Naive thymus-derived CD4-positive, alpha-beta T cell (primary cell): ENCODE measurements around the gene ELAVL1. TPM values are rescaled to one million over a fixed set of nuclear protein-coding genes. Genes with fewer than 3 reads are reported as not detected.

ENCODE experiments used
- ATAC-seq: fragments of 150-1000 bp; cut with Tn5 transposase; 2 replicates; pipeline ENCODE4 v1.10.0; 2021; ENCODE audit warnings: mild to moderate bottlenecking, moderate library complexity
- CTCF ChIA-PET: fragments of 350-600 bp; sonication (Branson Sonifier 250); formaldehyde crosslinking; loops from one replicate; lab custom pipeline; 2021; ENCODE audit warnings: antibody characterized with exemption; lab: Charles Lee
- POLR2A ChIA-PET: fragments of 350-600 bp; sonication (Branson Sonifier 250); formaldehyde crosslinking; loops from one replicate; lab custom pipeline; 2021; ENCODE audit warnings: antibody characterized with exemption, inconsistent platforms; lab: Charles Lee
- DNase-seq, 9 donors: peaks; one replicate each; pipeline versions ENCODE4 v3.0.0 to v3.0.0-alpha.2; 2020 to 2022; ENCODE audit warnings: mixed read lengths in 1 of 9
- H3K27ac ChIP-seq: one replicate; pipeline ENCODE4 v1.7.0; 2013; ENCODE audit warnings: mild to moderate bottlenecking, low read depth, low read length, moderate library complexity
- H3K27me3 ChIP-seq, 2 donors: one replicate each; pipeline ENCODE4 v1.7.0; 2013; ENCODE audit warnings: low read length in 2 of 2, mild to moderate bottlenecking in 2 of 2, moderate library complexity in 2 of 2; ENCODE audit not compliant: control insufficient read depth in 2 of 2, insufficient read depth in 2 of 2
- H3K36me3 ChIP-seq, 3 experiments: 1 replicate in 2 of 3; 2 replicates in 1 of 3; pipeline ENCODE4 v1.7.0; 2013; ENCODE audit warnings: low read length in 3 of 3, mild to moderate bottlenecking in 3 of 3, moderate library complexity in 1 of 3; ENCODE audit not compliant: insufficient read depth in 3 of 3, control insufficient read depth in 2 of 3
- H3K4me1 ChIP-seq, 2 donors: one replicate each; pipeline ENCODE4 v1.7.0; 2013; ENCODE audit warnings: low read length in 2 of 2, mild to moderate bottlenecking in 2 of 2, moderate library complexity in 1 of 2; ENCODE audit not compliant: control insufficient read depth in 2 of 2, insufficient read depth in 2 of 2
- H3K4me3 ChIP-seq: 2 replicates; pipeline ENCODE4 v1.7.0; 2013; ENCODE audit warnings: mild to moderate bottlenecking, low read length
- H3K9me3 ChIP-seq, 3 experiments: 1 replicate in 2 of 3; 2 replicates in 1 of 3; pipeline ENCODE4 v1.7.0; 2013; ENCODE audit warnings: low read length in 3 of 3; ENCODE audit not compliant: control insufficient read depth in 2 of 3
- H3K27ac Mint-ChIP-seq, 9 donors: one replicate each; pipeline ENCODE4 v1.8.0; 2020 to 2022; ENCODE audit warnings: mixed read lengths in 9 of 9, mild to moderate bottlenecking in 8 of 9, moderate library complexity in 5 of 9, inconsistent platforms in 2 of 9
- H3K27me3 Mint-ChIP-seq, 5 donors: one replicate each; pipeline ENCODE4 v1.8.0; 2021 to 2022; ENCODE audit warnings: mixed read lengths in 5 of 5, mild to moderate bottlenecking in 1 of 5
- H3K36me3 Mint-ChIP-seq, 5 donors: one replicate each; pipeline ENCODE4 v1.8.0; 2020 to 2022; ENCODE audit warnings: mixed read lengths in 5 of 5, mild to moderate bottlenecking in 3 of 5, inconsistent platforms in 1 of 5
- H3K4me1 Mint-ChIP-seq, 7 donors: one replicate each; pipeline ENCODE4 v1.8.0; 2020 to 2022; ENCODE audit warnings: mixed read lengths in 7 of 7, mild to moderate bottlenecking in 3 of 7, inconsistent platforms in 1 of 7
- H3K4me3 Mint-ChIP-seq, 10 donors: one replicate each; pipeline ENCODE4 v1.8.0; 2020 to 2022; ENCODE audit warnings: mild to moderate bottlenecking in 10 of 10, mixed read lengths in 10 of 10, moderate library complexity in 6 of 10, inconsistent platforms in 2 of 10
- H3K9me3 Mint-ChIP-seq, 11 donors: one replicate each; pipeline ENCODE4 v1.8.0; 2020 to 2022; ENCODE audit warnings: mixed read lengths in 11 of 11, mild to moderate bottlenecking in 4 of 11, inconsistent platforms in 1 of 11, moderate library complexity in 1 of 11
- intact Hi-C, 2 donors: fragments of 100-400 bp; cut with micrococcal nuclease; formaldehyde crosslinking; loops; one replicate each; pipeline ENCODE4 v1.15.1; 2023
- polyA plus RNA-seq, 2 donors: library from polyadenylated mRNA; unstranded; fragments of 300-500 nt; fragmentation: Illumina TruSeq; gene quantifications; one replicate each; pipeline ENCODE4 v1.2.3, GENCODE V29; 2021
- total RNA-seq, 6 experiments: library from RNA in 5 of 6; stranded (reverse) in 5 of 6; gene quantifications; 1 replicate in 5 of 6; 2 replicates in 1 of 6; pipeline ENCODE4 v1.2.3 and lab custom pipeline; 2021 to 2026

Gene ELAVL1
- total and polyA plus RNA-seq, 7 experiments from 2014 or later = 32.4 to 117 (median 49.6) TPM

DNA sequence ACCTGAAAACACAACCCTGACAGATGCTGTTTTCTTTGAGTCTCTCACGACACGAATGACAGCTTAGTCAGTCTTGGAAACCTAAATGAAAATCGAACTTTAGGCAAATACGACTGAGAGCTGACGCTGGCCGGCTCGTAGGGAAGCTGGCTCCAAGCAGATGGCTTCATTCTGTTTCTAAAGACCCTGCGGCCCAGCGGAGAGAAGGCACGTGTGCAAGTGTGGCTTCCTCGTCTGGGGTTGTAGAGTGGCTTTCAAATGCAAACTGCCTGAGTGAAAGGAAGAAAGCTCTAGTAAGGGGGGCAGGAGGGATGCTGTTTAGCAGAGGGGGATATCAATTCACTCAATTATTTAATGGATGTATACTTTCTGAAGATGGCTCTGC lies 35.9 kb downstream of the ELAVL1 start:
- H3K4me3 Mint-ChIP-seq = no peak overlapping the region
- ChIA-PET POLR2A (no interaction called here), CTCF (no interaction called here)
- Histone ChIP-seq H3K4me1 (no peaks in the 10 kb centered on the region), H3K27ac (no peak overlapping the region), H3K9me3 (no peaks in the 10 kb centered on the region), H3K27me3 (no peaks in the 10 kb centered on the region), H3K36me3 (peaks cover 0 to 83% (median 5%) of the 10 kb centered on the region in 3 experiments), H3K4me3 (no peak overlapping the region)
- no peak overlapping the region for H3K27ac Mint-ChIP-seq
- H3K4me1 Mint-ChIP-seq = peaks cover 0 to 3% (median 0%) of the 10 kb centered on the region in 7 donors
- H3K27me3 Mint-ChIP-seq = no peaks in the 10 kb centered on the region
- H3K9me3 Mint-ChIP-seq = no peaks in the 10 kb centered on the region
- ATAC-seq (no peak), DNase-seq (no peak)
- H3K36me3 Mint-ChIP-seq = peaks cover 0 to 20% (median 9%) of the 10 kb centered on the region in 5 donors
- intact Hi-C loops = no loop called here

DNA sequence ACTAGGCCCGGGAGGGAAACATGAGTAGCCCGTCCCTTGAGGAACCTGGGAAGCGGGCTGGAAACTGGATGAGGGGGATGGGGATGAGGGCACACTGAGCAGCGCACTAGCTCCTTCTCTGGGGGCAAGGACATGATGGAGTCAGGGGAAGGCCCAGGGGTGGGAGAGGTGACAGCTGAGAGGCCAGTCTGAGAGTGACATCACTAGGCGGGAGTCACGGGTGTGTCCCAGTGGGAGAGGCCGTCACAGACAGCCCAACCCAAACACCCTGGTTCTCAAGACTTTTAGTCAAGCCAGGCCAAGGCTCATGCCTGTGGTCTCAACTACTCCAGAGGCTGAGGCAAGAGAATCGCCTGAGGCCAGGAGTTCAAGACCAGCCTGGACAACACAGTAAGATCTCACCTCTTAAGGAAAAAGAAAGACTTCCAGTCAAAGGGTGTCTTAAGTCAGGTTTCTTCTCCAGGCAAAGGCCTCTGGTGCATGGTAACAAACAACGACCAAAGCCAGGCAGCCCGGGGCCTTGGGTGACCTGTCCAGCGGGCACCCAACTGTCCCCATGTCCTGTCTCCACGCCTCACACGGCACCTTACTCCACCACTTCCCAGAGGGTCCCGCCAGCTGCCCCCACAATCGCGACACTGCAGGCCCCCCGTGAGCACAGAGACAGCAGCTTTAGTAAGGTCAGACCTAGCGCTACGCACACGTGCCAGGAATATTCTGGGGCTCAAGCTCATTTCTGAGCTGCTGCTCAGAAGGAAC lies 36.5 kb downstream of the ELAVL1 start:
- no peaks in the 10 kb centered on the region for H3K4me1 ChIP-seq
- Mint-ChIP-seq H3K4me3 (no peak overlapping the region), H3K27me3 (no peaks in the 10 kb centered on the region), H3K9me3 (no peaks in the 10 kb centered on the region), H3K4me1 (peaks cover 0 to 3% (median 0%) of the 10 kb centered on the region in 7 donors), H3K27ac (peak overlapping the region in 1 of 9 donors; percentile 23), H3K36me3 (peaks cover 0 to 20% (median 8%) of the 10 kb centered on the region in 5 donors)
- POLR2A ChIA-PET = no interaction called here
- no peaks in the 10 kb centered on the region for H3K9me3 ChIP-seq
- DNase-seq (no peak), ATAC-seq (no peak)
- intact Hi-C loops = no loop called here
- CTCF ChIA-PET = no interaction called here
- no peak overlapping the region for H3K4me3 ChIP-seq
- no peaks in the 10 kb centered on the region for H3K27me3 ChIP-seq
- no peak overlapping the region for H3K27ac ChIP-seq
- H3K36me3 ChIP-seq = peaks cover 0 to 83% (median 5%) of the 10 kb centered on the region in 3 experiments

DNA sequence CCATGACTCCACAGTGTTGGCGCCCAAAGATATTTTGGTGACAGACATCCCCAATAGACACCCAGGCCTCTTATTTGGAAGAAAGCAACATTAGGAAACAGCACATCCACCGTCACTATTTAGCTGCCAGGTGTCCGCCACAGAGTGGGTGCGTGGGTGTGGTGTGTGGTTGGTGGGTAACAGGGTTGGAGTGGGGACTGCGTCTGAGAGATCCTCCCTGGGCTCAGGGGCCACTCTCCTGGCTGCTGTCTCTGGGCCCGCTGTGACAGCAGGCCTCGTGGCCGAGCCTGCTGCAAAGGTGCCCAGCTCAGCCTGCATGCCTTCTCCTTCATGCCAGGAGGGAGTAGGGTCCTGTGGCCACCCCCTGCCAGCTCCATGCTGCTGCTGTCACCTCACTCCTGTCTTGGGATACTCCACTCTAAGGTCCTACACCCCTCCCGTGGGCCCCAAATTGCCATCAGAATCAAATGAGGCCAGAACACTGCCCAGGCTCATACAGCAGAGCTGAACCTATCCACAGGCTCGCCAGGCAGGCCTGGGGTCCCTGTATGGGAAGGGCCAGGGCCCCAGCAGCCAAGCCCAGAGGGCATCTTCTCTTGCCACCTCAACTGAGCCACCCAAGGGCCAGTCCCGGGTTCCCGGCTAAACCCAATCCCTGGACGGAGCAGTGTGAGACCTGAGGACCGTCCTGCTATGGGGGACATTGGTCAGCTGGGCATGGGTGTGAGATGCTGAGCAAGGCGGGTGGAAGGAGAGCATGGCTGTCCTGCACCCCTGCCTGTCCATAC lies 37.2 kb downstream of the ELAVL1 start:
- H3K9me3 Mint-ChIP-seq = no peaks in the 10 kb centered on the region
- peaks cover 0 to 15% (median 6%) of the 10 kb centered on the region in 5 donors for H3K36me3 Mint-ChIP-seq
- H3K27ac Mint-ChIP-seq = peak overlapping the region in 2 of 9 donors; percentile 23 to 53
- ChIA-PET CTCF (no interaction called here), POLR2A (interaction anchor here (0.7 kb wide), 1 partner anchor 526 kb away, joined by 3 read pairs; no protein-coding TSS in a partner anchor)
- no peak for ATAC-seq
- Histone ChIP-seq H3K9me3 (no peaks in the 10 kb centered on the region), H3K4me1 (no peaks in the 10 kb centered on the region), H3K27ac (no peak overlapping the region), H3K36me3 (peaks cover 0 to 84% (median 5%) of the 10 kb centered on the region in 3 experiments), H3K27me3 (no peaks in the 10 kb centered on the region), H3K4me3 (no peak overlapping the region)
- DNase-seq = no peak
- intact Hi-C loops = no loop called here
- peaks cover 0 to 3% (median 0%) of the 10 kb centered on the region in 7 donors for H3K4me1 Mint-ChIP-seq
- H3K27me3 Mint-ChIP-seq = no peaks in the 10 kb centered on the region
- no peak overlapping the region for H3K4me3 Mint-ChIP-seq

GRCh38 chr19:7965921-7966665 lies 39.3 kb downstream of the ELAVL1 start:
- Histone ChIP-seq H3K4me1 (no peaks in the 10 kb centered on the region), H3K4me3 (no peak overlapping the region), H3K27ac (no peak overlapping the region), H3K27me3 (no peaks in the 10 kb centered on the region), H3K36me3 (peaks cover 0 to 92% (median 16%) of the 10 kb centered on the region in 3 experiments), H3K9me3 (no peaks in the 10 kb centered on the region)
- ChIA-PET POLR2A (no interaction called here), CTCF (no interaction called here)
- Mint-ChIP-seq H3K4me3 (no peak overlapping the region), H3K4me1 (peaks cover 0 to 3% (median 0%) of the 10 kb centered on the region in 7 donors), H3K9me3 (no peaks in the 10 kb centered on the region), H3K36me3 (peaks cover 4 to 23% (median 9%) of the 10 kb centered on the region in 5 donors), H3K27me3 (no peaks in the 10 kb centered on the region), H3K27ac (peak overlapping the region in 1 of 9 donors; percentile 17)
- no peak for DNase-seq
- intact Hi-C loops = no loop called here
- ATAC-seq = no peak

DNA sequence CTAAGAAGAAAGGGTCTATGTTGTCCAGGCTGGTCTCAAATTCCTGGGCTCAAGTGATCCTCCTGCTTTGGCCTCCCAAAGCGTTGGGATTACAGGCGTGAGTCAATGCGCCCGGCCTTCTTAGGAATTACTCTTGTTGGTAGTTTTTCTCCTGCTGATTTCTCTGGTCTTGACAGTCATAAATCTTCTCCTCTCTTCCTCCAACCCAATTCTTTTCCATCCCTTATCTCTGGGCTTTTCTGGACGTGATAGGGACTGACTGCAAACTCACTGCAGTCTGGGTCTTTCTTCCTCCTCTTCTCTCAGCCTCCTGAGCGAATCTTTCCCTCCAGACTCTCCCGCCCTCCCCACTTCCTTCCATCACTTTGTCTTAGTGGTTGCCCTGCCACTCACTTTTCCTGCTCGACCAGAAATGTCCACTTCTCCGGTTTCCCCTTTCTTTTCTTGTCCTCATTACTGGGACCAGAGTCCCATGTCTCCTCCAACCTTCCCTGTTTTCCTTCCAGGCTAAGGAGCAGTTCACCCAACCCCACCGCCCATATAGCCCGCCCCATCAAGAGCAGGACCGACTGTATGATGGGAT lies 40.1 kb downstream of the ELAVL1 start:
- ChIA-PET POLR2A (no interaction called here), CTCF (no interaction called here)
- Histone ChIP-seq H3K36me3 (peaks cover 0 to 92% (median 16%) of the 10 kb centered on the region in 3 experiments), H3K27me3 (no peaks in the 10 kb centered on the region), H3K9me3 (no peaks in the 10 kb centered on the region), H3K4me3 (no peak overlapping the region), H3K4me1 (no peaks in the 10 kb centered on the region), H3K27ac (no peak overlapping the region)
- H3K4me3 Mint-ChIP-seq = no peak overlapping the region
- no peaks in the 10 kb centered on the region for H3K27me3 Mint-ChIP-seq
- ATAC-seq = no peak
- H3K27ac Mint-ChIP-seq = peak overlapping the region in 6 of 9 donors; percentile 18 to 77 (median 64)
- DNase-seq = no peak
- intact Hi-C loops = no loop called here
- peaks cover 0 to 3% (median 0%) of the 10 kb centered on the region in 7 donors for H3K4me1 Mint-ChIP-seq
- H3K9me3 Mint-ChIP-seq = no peaks in the 10 kb centered on the region
- H3K36me3 Mint-ChIP-seq = peaks cover 4 to 23% (median 9%) of the 10 kb centered on the region in 5 donors

- peaks cover 0 to 3% (median 0%) of the 10 kb centered on the region in 7 donors for H3K4me1 Mint-ChIP-seq
- H3K4me1 ChIP-seq = no peaks in the 10 kb centered on the region
- H3K27me3 Mint-ChIP-seq = no peaks in the 10 kb centered on the region
- intact Hi-C loops = no loop called here
- POLR2A ChIA-PET = no interaction called here
- H3K27me3 ChIP-seq = no peaks in the 10 kb centered on the region
- no peak for ATAC-seq
- no peak overlapping the region for H3K4me3 Mint-ChIP-seq
- no peak overlapping the region for H3K27ac ChIP-seq
- H3K4me3 ChIP-seq = no peak overlapping the region
- DNase-seq = no peak
- peaks cover 0 to 79% (median 16%) of the 10 kb centered on the region in 3 experiments for H3K36me3 ChIP-seq
- H3K9me3 Mint-ChIP-seq = no peaks in the 10 kb centered on the region
- H3K9me3 ChIP-seq = no peaks in the 10 kb centered on the region
- peaks cover 4 to 23% (median 9%) of the 10 kb centered on the region in 5 donors for H3K36me3 Mint-ChIP-seq
- H3K27ac Mint-ChIP-seq = no peak overlapping the region
- CTCF ChIA-PET = no interaction called here
These were observed 41.9 kb downstream of the ELAVL1 start for GRCh38 chr19:7963566-7963965.
